ENCODE results near the gene SYT1. TPM values are rescaled to one million over a fixed set of nuclear protein-coding genes. Genes with fewer than 3 reads are reported as not detected.

Gene SYT1
- total and polyA plus RNA-seq, 2 of the 8 experiments (the other 6 are each of a cell fraction or from before 2014, with no cell fraction given): 11.0 to 34.6 TPM

DNA sequence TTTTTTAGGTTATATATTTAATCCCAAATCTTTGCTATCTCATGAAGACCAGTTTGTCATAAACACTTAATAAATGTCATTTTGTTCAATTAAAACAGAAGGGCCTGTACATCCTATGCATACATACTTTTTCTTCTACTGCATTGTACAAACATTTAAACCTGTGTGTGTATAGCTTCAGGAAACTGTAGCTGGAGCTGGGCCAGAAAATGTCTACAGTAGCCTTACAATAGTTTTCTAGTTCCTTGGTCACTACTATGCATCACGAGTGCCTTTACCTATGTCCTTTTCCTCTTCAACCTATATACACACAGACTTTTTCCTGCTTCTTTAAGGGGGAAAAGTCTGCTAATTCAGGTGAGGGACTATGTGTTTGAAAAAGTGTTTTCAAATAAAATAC is 523.4 kb downstream of the SYT1 start:
- H3K4me2 ChIP-seq (ENCODE audit: insufficient read depth in 1 of 2, low read depth in 2 of 2, low read length in 2 of 2): no peak overlapping the region
- CTCF ChIA-PET (ENCODE audit: partially characterized antibody): no interaction called here

More for the DNA sequence above, 523.4 kb downstream of the SYT1 start:
- Histone ChIP-seq H2BK5ac (ENCODE audit: low read depth, low read length) (no peak overlapping the region), H3K79me2 (ENCODE audit: control insufficient read depth in 1 of 2, insufficient read depth in 2 of 2, low read length in 2 of 2) (no peaks in the 10 kb centered on the region), H3K4me3 (ENCODE audit: extremely low read depth in 1 of 4, insufficient read depth in 2 of 4, low read depth in 3 of 4, low read length in 4 of 4) (no peak overlapping the region), H2BK20ac (ENCODE audit: low read length) (no peak overlapping the region), H4K5ac (ENCODE audit: insufficient read length, low read depth, low read length) (no peak overlapping the region), H4K8ac (ENCODE audit: extremely low read depth, insufficient read depth, low read length) (no peak overlapping the region), H4K91ac (replicated peaks; ENCODE audit: insufficient read length, low read length) (no peak overlapping the region), H3K27me3 (replicated peaks in 1 of 4; ENCODE audit: control insufficient read depth in 3 of 4, extremely low read depth in 1 of 4, insufficient read depth in 3 of 4, low read length in 3 of 4) (no peaks in the 10 kb centered on the region), H2AFZ (ENCODE audit: low read length) (no peak overlapping the region), H2BK15ac (ENCODE audit: low read length) (no peak overlapping the region), H3K79me1 (ENCODE audit: low read depth, low read length) (no peaks in the 10 kb centered on the region), H3K23ac (ENCODE audit: insufficient read length) (no peak overlapping the region), H2BK12ac (ENCODE audit: low read depth, low read length) (no peak overlapping the region), H3K18ac (ENCODE audit: extremely low read depth, low read length) (no peak overlapping the region), H3K23me2 (ENCODE audit: low read depth, low read length) (no peaks in the 10 kb centered on the region), H2AK5ac (ENCODE audit: low read depth, low read length) (no peak overlapping the region), H3K27ac (ENCODE audit: low read depth, low read length) (no peak overlapping the region), H3K4ac (replicated peaks; ENCODE audit: insufficient read length, low read depth, low read length) (no peak overlapping the region), H3K9ac (replicated peaks in 1 of 4; ENCODE audit: extremely low read depth in 1 of 4, low read depth in 3 of 4, low read length in 3 of 4) (no peak overlapping the region), H3K9me3 (ENCODE audit: insufficient read depth in 2 of 2, low read depth in 1 of 2, low read length in 1 of 2) (no peaks in the 10 kb centered on the region), H3K14ac (ENCODE audit: insufficient read length) (no peak overlapping the region), H3K56ac (replicated peaks; ENCODE audit: insufficient read length, low read depth, low read length) (no peak overlapping the region), H4K20me1 (replicated peaks in 1 of 2; ENCODE audit: control insufficient read depth in 1 of 2, insufficient read depth in 2 of 2, low read length in 2 of 2) (no peaks in the 10 kb centered on the region), H2BK120ac (replicated peaks; ENCODE audit: low read depth, low read length) (no peak overlapping the region), H3K36me3 (ENCODE audit: control insufficient read depth in 2 of 4, insufficient read depth in 4 of 4, low read length in 3 of 4) (no peaks in the 10 kb centered on the region), H3K4me1 (replicated peaks in 1 of 4; ENCODE audit: control insufficient read depth in 3 of 4, insufficient read depth in 4 of 4, low read length in 3 of 4) (no peaks in the 10 kb centered on the region)
- POLR2A ChIA-PET (ENCODE audit: partially characterized antibody): no interaction called here
- TF ChIP-seq RNF2 (IDR thresholded peaks at IDR 0.05; ENCODE audit: borderline replicate concordance, low read depth, low read length, missing control alignments, poor library complexity, severe bottlenecking): no peak
- no peak for FAIRE-seq
- no peak for DNase-seq (ENCODE audit: low read depth in 1 of 2, low spot score in 2 of 2)
- WGBS, 2 experiments (ENCODE audit: extremely low coverage in 1 of 2, insufficient coverage in 1 of 2, insufficient read length in 1 of 2, insufficient replicate concordance in 2 of 2, low coverage in 1 of 2, low lambda C conversion rate in 2 of 2, missing lambda C conversion rate in 1 of 2): 88% methylated on average over 1 of the region's 1 CpG; no CpG with 5 or more reads in 1 of the 2 experiments

All from H1 (cell line).